Measurements from ENCODE around the gene FCN3. TPM values are rescaled to one million over a fixed set of nuclear protein-coding genes. Genes with fewer than 3 reads are reported as not detected.

Gene FCN3
- total and polyA plus RNA-seq, 2 of the 4 experiments (the other 2 are of a cell fraction): not detected

DNA sequence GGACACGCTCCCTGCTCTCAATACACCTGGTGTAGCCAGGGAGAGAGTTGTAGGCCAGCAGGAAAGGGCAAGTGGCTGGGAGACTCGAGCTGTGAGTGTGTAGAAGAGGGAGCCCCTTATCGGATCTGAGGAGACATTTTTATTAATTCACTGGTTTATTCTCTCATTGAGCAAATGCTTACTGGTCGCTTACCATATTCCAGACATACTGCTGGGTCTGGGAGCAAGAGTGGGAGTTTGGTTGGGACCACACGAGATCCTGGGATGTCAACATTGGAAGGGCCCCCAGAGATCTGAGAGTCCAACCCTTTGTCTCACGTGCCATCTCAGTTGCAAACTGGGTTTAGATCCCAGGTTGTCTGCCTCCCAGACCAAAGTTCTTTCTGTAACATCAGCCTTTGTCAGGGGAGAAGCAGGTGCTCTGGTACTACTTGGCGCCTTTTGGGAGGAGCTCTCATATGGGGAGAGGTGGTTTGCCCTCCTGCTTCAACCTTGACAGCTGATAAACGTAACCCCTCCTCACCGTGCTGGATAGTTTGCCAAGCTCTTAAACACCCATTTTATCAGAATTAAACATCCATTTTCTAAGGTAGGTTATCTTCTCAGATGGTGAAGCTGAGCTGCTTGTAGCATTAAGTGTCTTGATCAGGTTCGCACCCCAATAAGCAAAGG, 51.9 kb downstream of the FCN3 start:
- H3K23ac ChIP-seq (ENCODE audit: low read depth, low read length): peak overlapping the region; percentile 82
- peaks cover 19 to 47% of the 10 kb centered on the region in 2 experiments for H3K79me1 ChIP-seq (ENCODE audit: low read depth in 1 of 2, low read length in 2 of 2)
- no peaks in the 10 kb centered on the region for H3K9me3 ChIP-seq (ENCODE audit: control insufficient read depth, insufficient read depth, low read length)
- WGBS, 2 experiments (ENCODE audit: extremely low coverage in 2 of 2, insufficient read length in 1 of 2): no CpG with 5 or more reads among the region's 10 CpGs
- peak overlapping the region; percentile 98 for H3K4ac ChIP-seq (ENCODE audit: low read depth, low read length)
- intact Hi-C loops (cut with micrococcal nuclease): no loop called here
- H3K14ac ChIP-seq (replicated peaks; ENCODE audit: low read depth, low read length): peak overlapping the region; percentile 98
- peak overlapping the region; percentile 99 for H2AK5ac ChIP-seq (ENCODE audit: low read depth, low read length)
- peak overlapping the region; percentile 99 for H3K4me2 ChIP-seq (ENCODE audit: low read depth, low read length)
- peak overlapping the region; percentile 59 for H2BK120ac ChIP-seq (ENCODE audit: low read depth, low read length)
- peak overlapping the region; percentile 92 for H2BK5ac ChIP-seq (ENCODE audit: low read depth, low read length, poor library complexity, severe bottlenecking)
- CTCF ChIA-PET: no interaction called here
- H3K27me3 ChIP-seq (ENCODE audit: control insufficient read depth, insufficient read depth, low read length): no peaks in the 10 kb centered on the region
- H2AFZ ChIP-seq (replicated peaks; ENCODE audit: low read length, poor library complexity): peak overlapping the region; percentile 99
- H3K4me3 ChIP-seq (ENCODE audit: insufficient read depth, low read depth, low read length): peak overlapping the region; percentile 97
- no peak for DNase-seq
- TF ChIP-seq CEBPB (IDR thresholded peaks at IDR 0.05; ENCODE audit: low read depth, low read length) (no peak), BHLHE40 (IDR thresholded peaks at IDR 0.05; ENCODE audit: low read depth, low read length) (peak; percentile 36; the same call in 1 of the 2 replicates), MAFK (IDR thresholded peaks at IDR 0.05; ENCODE audit: low read depth, low read length) (no peak)
- peak overlapping the region; percentile 99 for H4K8ac ChIP-seq (ENCODE audit: low read depth in 2 of 2, low read length in 2 of 2)
- in situ Hi-C loops (cut with MboI; ENCODE audit: low sequenced_read_pairs): no loop called here
- peaks cover 6% of the 10 kb centered on the region for H3K4me1 ChIP-seq (ENCODE audit: control insufficient read depth, insufficient read depth, low read length)
- POLR2A ChIA-PET (ENCODE audit: unreplicated experiment): interaction anchor here (0.7 kb wide), 1 partner anchor 44 kb away, joined by 3 read pairs; the partner anchor contains the start of gene MAP3K6
- TSS peak; percentile 27 for BruUV-seq (replicated peaks)
- H4K91ac ChIP-seq (ENCODE audit: insufficient read depth, low read depth, low read length): peak overlapping the region; percentile 95
- ATAC-seq (ENCODE audit: low read depth): no peak
- H4K5ac ChIP-seq (ENCODE audit: low read depth, low read length): peak overlapping the region; percentile 98
- no peak overlapping the region for H2BK20ac ChIP-seq (ENCODE audit: low read depth, low read length)
- H3K9me1 ChIP-seq (ENCODE audit: insufficient read depth, low read length): peaks cover 9% of the 10 kb centered on the region; the same call in 1 of the 2 replicates
- H3K18ac ChIP-seq (ENCODE audit: low read depth, low read length): peak overlapping the region; percentile 69
- H4K20me1 ChIP-seq (ENCODE audit: insufficient read depth, low read length): peaks cover 7% of the 10 kb centered on the region; the same call in 1 of the 2 replicates
- no peak overlapping the region for H2BK15ac ChIP-seq (ENCODE audit: low read depth, low read length)
- peak overlapping the region; percentile 83 for H3K56ac ChIP-seq (ENCODE audit: extremely low read depth, insufficient read depth, low read length)
- H3K9ac ChIP-seq (ENCODE audit: low read depth, low read length): peak overlapping the region; percentile 99
- H3K36me3 ChIP-seq (ENCODE audit: control insufficient read depth, insufficient read depth, low read length): peaks cover 17% of the 10 kb centered on the region
- H3K27ac ChIP-seq (ENCODE audit: insufficient read depth, low read length): peak overlapping the region; percentile 96
- H2AK9ac ChIP-seq (replicated peaks; ENCODE audit: low read depth, low read length, poor library complexity): peak overlapping the region; percentile 98
- dilution Hi-C loops (cut with HindIII; ENCODE audit: low sequenced_read_pairs, unreplicated experiment): no loop called here
